ENCODE results near the gene NCBP3. TPM values are rescaled to one million over a fixed set of nuclear protein-coding genes. Genes with fewer than 3 reads are reported as not detected.

NCBP3 gene, protein sequence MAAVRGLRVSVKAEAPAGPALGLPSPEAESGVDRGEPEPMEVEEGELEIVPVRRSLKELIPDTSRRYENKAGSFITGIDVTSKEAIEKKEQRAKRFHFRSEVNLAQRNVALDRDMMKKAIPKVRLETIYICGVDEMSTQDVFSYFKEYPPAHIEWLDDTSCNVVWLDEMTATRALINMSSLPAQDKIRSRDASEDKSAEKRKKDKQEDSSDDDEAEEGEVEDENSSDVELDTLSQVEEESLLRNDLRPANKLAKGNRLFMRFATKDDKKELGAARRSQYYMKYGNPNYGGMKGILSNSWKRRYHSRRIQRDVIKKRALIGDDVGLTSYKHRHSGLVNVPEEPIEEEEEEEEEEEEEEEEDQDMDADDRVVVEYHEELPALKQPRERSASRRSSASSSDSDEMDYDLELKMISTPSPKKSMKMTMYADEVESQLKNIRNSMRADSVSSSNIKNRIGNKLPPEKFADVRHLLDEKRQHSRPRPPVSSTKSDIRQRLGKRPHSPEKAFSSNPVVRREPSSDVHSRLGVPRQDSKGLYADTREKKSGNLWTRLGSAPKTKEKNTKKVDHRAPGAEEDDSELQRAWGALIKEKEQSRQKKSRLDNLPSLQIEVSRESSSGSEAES
- total RNA-seq (2022) (28.4 and 32.8 TPM in 2 replicates), Bru-seq, nascent RNA (percentile 72 among the genes with signal in this experiment), BruChase-seq, experiment 1, labeled RNA remaining after a 2-hour chase (percentile 83 among the genes with signal in this experiment), BruChase-seq, experiment 2, labeled RNA remaining after a 6-hour chase (percentile 82 among the genes with signal in this experiment)
- long read RNA-seq, full-length matches to known transcripts = 8 of 24 reads
- long read RNA-seq, partial matches to known transcripts = 6 of 24 reads
- long read RNA-seq, other reads (novel, unspliced or antisense) = 10 of 24 reads

DNA sequence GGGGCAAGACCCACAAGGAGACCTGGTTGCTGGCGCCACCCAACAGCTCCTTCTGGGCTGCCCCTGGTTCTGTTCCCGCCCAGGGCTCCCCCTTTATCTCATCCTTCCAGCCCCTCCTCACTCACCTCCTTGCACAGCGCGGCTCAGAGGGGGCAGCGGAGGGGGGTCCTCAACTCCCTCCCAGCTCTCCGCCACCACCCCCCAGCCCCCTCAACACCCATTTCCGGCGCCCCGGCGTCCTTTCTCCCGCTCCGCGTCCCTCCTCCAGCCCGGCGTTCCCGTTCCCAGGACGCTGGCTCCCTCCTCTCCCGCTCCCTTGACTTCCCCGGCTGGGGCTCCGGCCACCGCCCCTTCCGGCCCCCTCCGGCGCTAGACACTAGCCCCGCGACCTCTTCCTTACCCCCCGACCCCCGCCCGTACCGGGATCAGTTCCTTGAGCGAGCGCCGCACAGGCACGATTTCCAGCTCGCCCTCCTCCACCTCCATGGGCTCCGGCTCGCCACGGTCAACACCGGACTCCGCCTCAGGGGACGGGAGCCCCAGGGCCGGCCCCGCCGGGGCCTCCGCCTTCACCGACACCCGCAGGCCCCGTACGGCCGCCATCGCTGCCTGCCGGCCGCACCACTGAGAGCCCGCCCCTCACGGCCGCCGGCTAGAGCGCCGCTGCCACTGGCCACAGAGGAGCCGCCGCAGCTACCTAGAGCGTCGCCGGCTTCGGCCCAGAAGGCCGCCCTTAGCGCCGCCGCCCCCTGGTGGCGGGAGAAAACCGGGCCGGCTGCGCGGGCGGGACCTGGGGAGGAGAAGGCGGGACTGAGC, at the start of gene NCBP3:
NCBP3 (minus strand) TSS at position 626 of the 816 bp plus-strand sequence; CDS start at position 603, 23 bp downstream.
- H3K9me3 ChIP-seq = no peaks in the 10 kb centered on the region
- Mint-ChIP-seq H3K4me1 (ENCODE audit: low read depth, unreplicated experiment) (no peaks in the 10 kb centered on the region), H3K27ac (ENCODE audit: unreplicated experiment) (no peak within 1 kb of the TSS), H3K4me3 (ENCODE audit: unreplicated experiment) (peak within 1 kb of the TSS; percentile 80), H3K9me3 (ENCODE audit: unreplicated experiment) (no peaks in the 10 kb centered on the region), H3K36me3 (ENCODE audit: insufficient read depth, unreplicated experiment) (peaks cover 22% of the 10 kb centered on the region), H3K27me3 (ENCODE audit: insufficient read depth, unreplicated experiment) (no peaks in the 10 kb centered on the region)
- POLR2A ChIA-PET = interaction anchor here (0.6 to 0.7 kb wide), 4 partner anchors 8 to 279 kb away, joined by 3 to 5 read pairs (median 4); no protein-coding TSS in a partner anchor
- BruUV-seq (replicated peaks) = no TSS peak
- CTCF ChIA-PET = interaction anchor here (0.5 to 1.7 kb wide), 11 partner anchors 8 to 373 kb away, joined by 3 to 11 read pairs (median 4); partner anchors contain the start of gene CAMKK1
- intact Hi-C loops (cut with micrococcal nuclease; ENCODE audit: unreplicated experiment) = no loop called here
- DNase-seq = peak; percentile 75 to 85
- 0 out of 2 replicates have a peak, but pooled peaks cover 3% of the 10 kb centered on the region for H3K4me1 ChIP-seq
- no peaks in the 10 kb centered on the region for H3K27me3 ChIP-seq (replicated peaks; ENCODE audit: control insufficient read depth, insufficient read depth, low read length)
- H3K4me3 ChIP-seq (ENCODE audit: low read depth, low read length) = peak within 1 kb of the TSS; percentile 70
- TF ChIP-seq, protein P1, sequence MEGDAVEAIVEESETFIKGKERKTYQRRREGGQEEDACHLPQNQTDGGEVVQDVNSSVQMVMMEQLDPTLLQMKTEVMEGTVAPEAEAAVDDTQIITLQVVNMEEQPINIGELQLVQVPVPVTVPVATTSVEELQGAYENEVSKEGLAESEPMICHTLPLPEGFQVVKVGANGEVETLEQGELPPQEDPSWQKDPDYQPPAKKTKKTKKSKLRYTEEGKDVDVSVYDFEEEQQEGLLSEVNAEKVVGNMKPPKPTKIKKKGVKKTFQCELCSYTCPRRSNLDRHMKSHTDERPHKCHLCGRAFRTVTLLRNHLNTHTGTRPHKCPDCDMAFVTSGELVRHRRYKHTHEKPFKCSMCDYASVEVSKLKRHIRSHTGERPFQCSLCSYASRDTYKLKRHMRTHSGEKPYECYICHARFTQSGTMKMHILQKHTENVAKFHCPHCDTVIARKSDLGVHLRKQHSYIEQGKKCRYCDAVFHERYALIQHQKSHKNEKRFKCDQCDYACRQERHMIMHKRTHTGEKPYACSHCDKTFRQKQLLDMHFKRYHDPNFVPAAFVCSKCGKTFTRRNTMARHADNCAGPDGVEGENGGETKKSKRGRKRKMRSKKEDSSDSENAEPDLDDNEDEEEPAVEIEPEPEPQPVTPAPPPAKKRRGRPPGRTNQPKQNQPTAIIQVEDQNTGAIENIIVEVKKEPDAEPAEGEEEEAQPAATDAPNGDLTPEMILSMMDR (IDR thresholded peaks at IDR 0.05; ENCODE audit: insufficient read depth in 1 of 2, low read depth in 1 of 2, low read length in 1 of 2, severe bottlenecking in 1 of 2, unreplicated experiment in 1 of 2) = peak; percentile 66 to 73
- no peaks in the 10 kb centered on the region for H3K36me3 ChIP-seq (ENCODE audit: control insufficient read depth, insufficient read depth, low read length)

DNA sequence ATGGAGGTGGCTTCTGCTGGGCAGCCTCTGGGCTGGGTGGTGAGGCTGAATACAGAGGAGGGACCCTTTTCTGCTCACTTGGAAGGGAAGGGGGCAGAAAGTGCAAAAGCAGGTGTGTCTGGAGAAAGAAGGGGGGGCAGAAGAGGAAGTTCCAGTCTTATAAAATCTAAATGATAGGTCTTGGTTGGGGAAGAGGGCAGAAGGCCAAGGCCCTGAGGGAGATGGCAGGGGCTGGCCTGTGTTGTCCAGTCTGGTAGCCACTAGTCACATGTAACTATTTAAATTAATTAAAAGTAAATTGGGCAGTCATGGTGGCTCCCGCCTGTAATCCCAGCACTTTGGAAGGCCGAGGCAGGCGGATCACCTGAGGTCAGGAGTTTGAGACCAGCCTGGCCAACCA, 49.3 kb upstream of the NCBP3 start:
- H3K27me3 ChIP-seq (replicated peaks; ENCODE audit: control insufficient read depth, insufficient read depth, low read length) = no peaks in the 10 kb centered on the region
- no peak overlapping the region for H3K4me3 Mint-ChIP-seq (ENCODE audit: unreplicated experiment)
- intact Hi-C loops (cut with micrococcal nuclease; ENCODE audit: unreplicated experiment) = no loop called here
- H3K9me3 ChIP-seq = no peaks in the 10 kb centered on the region
- TF ChIP-seq, protein P1 (IDR thresholded peaks at IDR 0.05; ENCODE audit: insufficient read depth in 1 of 2, low read depth in 1 of 2, low read length in 1 of 2, severe bottlenecking in 1 of 2, unreplicated experiment in 1 of 2) = no peak
- ChIA-PET POLR2A (no interaction called here), CTCF (interaction anchor here (0.6 kb wide), 1 partner anchor 139 kb away, joined by 3 read pairs; no protein-coding TSS in a partner anchor)
- peaks cover 9% of the 10 kb centered on the region for H3K4me1 Mint-ChIP-seq (ENCODE audit: low read depth, unreplicated experiment)
- no TSS peak for BruUV-seq (replicated peaks)
- H3K36me3 ChIP-seq (ENCODE audit: control insufficient read depth, insufficient read depth, low read length) = no peaks in the 10 kb centered on the region
- peaks cover 7% of the 10 kb centered on the region; the same call in 1 of the 2 replicates for H3K4me1 ChIP-seq
- H3K27ac Mint-ChIP-seq (ENCODE audit: unreplicated experiment) = no peak overlapping the region
- no peaks in the 10 kb centered on the region for H3K27me3 Mint-ChIP-seq (ENCODE audit: insufficient read depth, unreplicated experiment)
- no peak overlapping the region for H3K4me3 ChIP-seq (ENCODE audit: low read depth, low read length)
- H3K9me3 Mint-ChIP-seq (ENCODE audit: unreplicated experiment) = no peaks in the 10 kb centered on the region
- no peak for DNase-seq
- H3K36me3 Mint-ChIP-seq (ENCODE audit: insufficient read depth, unreplicated experiment) = peaks cover 8% of the 10 kb centered on the region

All from Caco-2 (cell line).